ENCODE results near the gene ORAI2.
A peak's percentile ranks its signal among the peaks of the same experiment; 100 is the strongest.

ORAI2 gene

DNA sequence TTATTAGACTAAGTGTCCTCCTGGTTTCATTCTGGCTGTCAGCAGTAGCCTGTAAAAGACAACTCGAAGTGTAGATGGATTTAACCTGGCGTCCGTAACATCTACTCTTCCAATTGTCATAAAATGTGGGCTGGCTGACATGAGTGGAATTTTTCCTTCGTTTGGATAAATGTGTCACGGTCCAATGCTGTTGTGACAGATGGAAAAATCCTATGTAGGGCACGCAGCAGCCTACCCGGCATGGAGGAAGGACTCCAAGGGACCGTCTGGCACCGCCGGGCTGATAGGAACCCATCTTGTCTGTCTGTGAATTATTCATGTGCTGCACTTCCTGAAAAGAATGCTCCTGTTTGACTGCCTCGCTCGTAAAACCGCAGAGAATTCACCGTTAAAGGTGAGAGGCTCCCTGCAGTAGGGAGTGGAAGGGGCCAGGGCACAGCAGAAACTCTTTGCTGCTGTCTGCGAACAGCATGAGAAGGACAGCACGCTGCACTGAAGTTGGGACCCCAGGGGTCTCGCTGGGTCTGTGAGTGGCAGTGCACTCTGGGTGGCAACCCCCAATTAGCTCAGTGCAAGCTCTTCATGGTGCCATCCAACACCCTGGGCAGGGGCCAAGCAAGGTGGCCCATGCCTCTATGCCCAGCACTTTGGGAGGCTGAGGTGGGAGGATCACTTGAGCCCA lies 1.6 kb upstream of the ORAI2 start:
- H3K9me3 ChIP-seq (ENCODE audit: control insufficient read depth in 1 of 2, low read length in 2 of 2): no peaks in the 10 kb centered on the region
- H3K36me3 ChIP-seq (ENCODE audit: control insufficient read depth in 1 of 2, insufficient read depth in 2 of 2, low read length in 2 of 2): peaks cover 0 to 8% of the 10 kb centered on the region in 2 donors
- no peak overlapping the region for H3K4me3 ChIP-seq (ENCODE audit: low read depth in 1 of 2, low read length in 2 of 2)
- H3K4me1 ChIP-seq (ENCODE audit: control insufficient read depth in 1 of 2, insufficient read depth in 2 of 2, low read length in 2 of 2): peaks cover 0 to 17% of the 10 kb centered on the region in 2 donors
- peak overlapping the region; percentile 69 for H3K27ac ChIP-seq (ENCODE audit: low read length)
- H3K27me3 ChIP-seq (ENCODE audit: low read depth, low read length): no peaks in the 10 kb centered on the region

DNA sequence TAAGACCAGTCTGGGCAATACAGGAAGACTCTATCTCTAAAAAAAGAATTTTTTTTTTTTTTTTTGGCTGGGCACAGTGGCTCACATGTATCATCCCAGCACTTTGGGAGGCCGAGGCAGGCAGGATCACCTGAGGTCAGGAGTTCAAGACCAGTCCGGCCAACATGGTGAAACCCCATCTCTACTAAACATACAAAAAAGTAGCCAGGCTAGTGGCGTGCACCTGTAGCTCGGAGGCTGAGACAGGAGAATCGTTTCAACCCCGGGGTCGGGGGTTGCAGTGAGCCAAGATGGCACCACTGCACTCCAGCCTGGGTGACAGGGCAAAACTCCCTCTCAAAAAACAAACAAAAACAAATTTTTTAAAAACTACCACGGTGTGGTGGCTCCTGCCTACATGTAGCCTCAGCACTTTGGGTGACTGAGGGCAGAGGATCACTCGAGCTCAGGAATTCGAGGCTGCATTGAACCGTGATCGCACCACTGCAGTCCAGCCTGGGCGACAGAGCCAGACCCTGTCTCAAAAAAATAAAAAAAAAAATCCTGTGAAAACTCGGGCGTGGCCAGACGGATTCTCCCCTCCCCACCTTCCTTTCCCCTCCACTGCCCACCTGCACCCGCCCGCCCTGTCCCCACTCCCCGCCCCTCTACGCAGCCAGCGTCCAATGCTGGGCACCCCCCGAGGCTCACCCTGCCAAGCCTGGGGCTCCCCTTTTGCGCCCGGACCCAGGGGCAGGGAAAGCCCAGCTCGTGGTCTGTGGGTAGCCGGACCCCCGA lies 745 bp upstream of the ORAI2 start:
- H3K4me1 ChIP-seq (ENCODE audit: control insufficient read depth in 1 of 2, insufficient read depth in 2 of 2, low read length in 2 of 2): peaks cover 0 to 17% of the 10 kb centered on the region in 2 donors
- H3K9me3 ChIP-seq (ENCODE audit: control insufficient read depth in 1 of 2, low read length in 2 of 2): no peaks in the 10 kb centered on the region
- no peak overlapping the region for H3K27ac ChIP-seq (ENCODE audit: low read length)
- peak overlapping the region; percentile 11 to 59 for H3K4me3 ChIP-seq (ENCODE audit: low read depth in 1 of 2, low read length in 2 of 2)
- H3K36me3 ChIP-seq (ENCODE audit: control insufficient read depth in 1 of 2, insufficient read depth in 2 of 2, low read length in 2 of 2): peaks cover 0 to 1% of the 10 kb centered on the region in 2 donors
- H3K27me3 ChIP-seq (ENCODE audit: low read depth, low read length): no peaks in the 10 kb centered on the region

DNA sequence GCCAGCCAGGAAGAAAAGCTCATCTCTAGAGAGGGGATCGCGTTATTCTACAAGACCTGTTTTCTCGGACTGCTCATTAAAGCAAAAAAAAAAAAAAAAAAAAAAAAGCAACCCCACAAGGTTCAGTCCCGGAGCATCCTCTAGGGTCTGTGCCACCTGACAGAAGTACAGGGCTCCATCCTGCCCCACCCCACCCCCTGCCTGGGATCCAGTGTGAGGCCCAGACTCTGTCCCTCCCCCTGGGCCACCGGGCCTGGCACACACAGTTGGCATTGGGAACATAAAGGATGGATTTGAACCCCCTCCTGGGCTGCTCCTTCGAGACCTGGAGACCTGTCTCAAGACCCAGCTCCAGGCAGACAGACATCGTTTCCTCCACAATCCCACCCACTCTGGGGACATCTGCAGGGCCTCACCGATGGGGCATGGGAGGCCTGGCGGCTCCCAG lies 688 bp downstream of the ORAI2 start:
- H3K4me3 ChIP-seq (ENCODE audit: low read depth in 1 of 2, low read length in 2 of 2): peak overlapping the region; percentile 60 to 82
- H3K9me3 ChIP-seq (ENCODE audit: control insufficient read depth in 1 of 2, low read length in 2 of 2): no peaks in the 10 kb centered on the region
- H3K4me1 ChIP-seq (ENCODE audit: control insufficient read depth in 1 of 2, insufficient read depth in 2 of 2, low read length in 2 of 2): peaks cover 0 to 17% of the 10 kb centered on the region in 2 donors
- H3K27ac ChIP-seq (ENCODE audit: low read length): no peak overlapping the region
- no peaks in the 10 kb centered on the region for H3K27me3 ChIP-seq (ENCODE audit: low read depth, low read length)
- peaks cover 0 to 4% of the 10 kb centered on the region in 2 donors for H3K36me3 ChIP-seq (ENCODE audit: control insufficient read depth in 1 of 2, insufficient read depth in 2 of 2, low read length in 2 of 2)

DNA sequence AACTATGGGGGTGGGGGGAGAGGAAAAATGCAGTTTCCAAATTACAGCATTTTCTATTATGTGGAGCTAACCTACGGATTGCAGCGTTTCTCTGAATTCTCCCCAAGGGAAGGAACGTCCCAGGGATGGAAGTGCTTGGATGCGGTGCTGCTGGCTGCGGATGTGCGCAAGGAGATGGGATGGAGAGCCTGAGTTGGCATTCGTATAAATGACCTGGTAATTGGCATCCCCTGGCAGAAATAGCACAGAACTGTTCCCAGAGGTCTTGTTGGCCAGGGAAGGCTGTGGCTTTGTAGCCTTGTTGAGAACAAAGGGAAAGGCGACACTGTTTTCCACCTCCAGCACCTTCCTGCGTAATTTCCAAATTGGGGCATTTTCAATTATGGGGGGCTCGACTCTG lies 2.7 kb downstream of the ORAI2 start:
- Histone ChIP-seq H3K4me3 (ENCODE audit: low read depth in 1 of 2, low read length in 2 of 2) (no peak overlapping the region), H3K27ac (ENCODE audit: low read length) (no peak overlapping the region), H3K9me3 (ENCODE audit: control insufficient read depth in 1 of 2, low read length in 2 of 2) (no peaks in the 10 kb centered on the region), H3K27me3 (ENCODE audit: low read depth, low read length) (no peaks in the 10 kb centered on the region), H3K4me1 (ENCODE audit: control insufficient read depth in 1 of 2, insufficient read depth in 2 of 2, low read length in 2 of 2) (peaks cover 0 to 22% of the 10 kb centered on the region in 2 donors), H3K36me3 (ENCODE audit: control insufficient read depth in 1 of 2, insufficient read depth in 2 of 2, low read length in 2 of 2) (peaks cover 0 to 5% of the 10 kb centered on the region in 2 donors)

DNA sequence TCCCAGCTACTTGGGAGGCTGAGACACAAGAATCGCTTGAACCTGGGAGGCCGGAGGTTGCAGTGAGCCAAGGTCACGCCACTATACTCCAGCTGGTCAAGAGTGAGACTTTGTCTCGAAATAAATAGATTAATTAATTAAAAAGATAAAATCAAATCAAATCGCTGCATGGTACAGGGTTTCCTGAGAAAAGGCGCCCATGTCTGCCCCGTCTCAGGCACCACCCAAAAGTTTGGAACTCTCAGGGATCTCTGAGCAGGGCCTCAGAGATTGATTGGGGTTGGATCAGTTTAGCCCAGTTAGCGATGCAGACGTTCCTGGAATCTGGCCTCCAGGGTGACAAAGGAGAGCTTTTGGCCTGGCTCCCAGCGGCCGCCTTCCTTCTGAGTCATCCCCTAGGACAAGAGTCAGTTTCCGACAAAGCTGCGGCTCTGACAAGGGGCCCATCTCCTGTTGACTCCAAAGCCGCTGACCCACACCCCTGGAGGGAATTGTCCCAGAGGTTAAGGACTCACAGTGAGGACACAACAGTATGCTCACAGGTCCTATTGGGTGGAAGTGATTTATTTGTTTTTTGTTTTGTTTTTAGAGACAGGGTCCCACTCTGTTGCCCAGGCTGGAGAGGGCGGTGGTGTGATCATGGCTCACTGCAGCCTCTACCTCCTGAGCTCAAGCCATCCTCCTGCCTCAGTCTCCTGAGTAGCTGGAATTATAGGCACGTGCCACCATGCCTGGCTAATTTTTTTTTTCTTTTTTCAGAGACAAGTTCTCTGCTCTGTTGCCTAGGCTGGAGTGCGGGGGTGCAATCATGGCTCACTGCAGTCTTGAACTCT lies 6.8 kb downstream of the ORAI2 start:
- no peaks in the 10 kb centered on the region for H3K27me3 ChIP-seq (ENCODE audit: low read depth, low read length)
- H3K9me3 ChIP-seq (ENCODE audit: control insufficient read depth in 1 of 2, low read length in 2 of 2): no peaks in the 10 kb centered on the region
- H3K27ac ChIP-seq (ENCODE audit: low read length): no peak overlapping the region
- peaks cover 0 to 5% of the 10 kb centered on the region in 2 donors for H3K4me1 ChIP-seq (ENCODE audit: control insufficient read depth in 1 of 2, insufficient read depth in 2 of 2, low read length in 2 of 2)
- H3K4me3 ChIP-seq (ENCODE audit: low read depth in 1 of 2, low read length in 2 of 2): no peak overlapping the region
- peaks cover 0 to 10% of the 10 kb centered on the region in 2 donors for H3K36me3 ChIP-seq (ENCODE audit: control insufficient read depth in 1 of 2, insufficient read depth in 2 of 2, low read length in 2 of 2)

DNA sequence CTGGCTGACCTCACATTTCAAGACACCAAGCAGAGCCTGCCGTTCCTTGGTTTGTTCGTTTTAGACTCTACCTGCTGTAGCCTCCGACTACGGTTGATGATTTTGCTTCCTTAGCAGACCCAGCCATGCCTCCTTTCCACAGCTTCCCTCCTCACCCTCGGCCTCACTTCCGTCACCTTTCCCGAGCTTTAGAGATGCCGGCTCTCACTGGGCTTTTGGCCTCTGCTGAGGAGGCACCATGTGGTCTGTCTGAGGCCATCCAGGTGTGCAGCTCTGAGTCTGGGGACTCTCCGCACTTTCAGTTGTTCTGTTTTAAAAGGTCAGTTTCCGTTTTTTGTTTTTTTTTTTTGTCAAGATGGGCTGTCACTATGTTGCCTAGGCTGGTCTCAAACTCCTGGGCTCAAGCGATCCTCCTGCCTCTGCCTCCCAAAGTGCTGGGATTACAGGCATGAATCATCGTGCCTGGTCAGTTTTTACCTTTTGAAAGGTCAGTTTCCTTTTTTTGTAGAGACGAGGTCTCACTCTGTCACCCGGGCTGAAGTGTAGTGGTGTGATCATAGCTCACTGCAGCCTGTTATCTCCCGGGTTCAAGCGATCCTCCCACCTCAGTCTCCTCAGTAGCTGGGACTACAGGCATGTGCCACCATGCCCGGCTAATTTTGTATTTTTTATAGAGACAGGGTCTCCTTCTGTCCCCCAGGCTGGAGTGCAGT lies 11.7 kb downstream of the ORAI2 start:
- H3K4me1 ChIP-seq (ENCODE audit: control insufficient read depth in 1 of 2, insufficient read depth in 2 of 2, low read length in 2 of 2): peaks cover 0 to 4% of the 10 kb centered on the region in 2 donors
- H3K27me3 ChIP-seq (ENCODE audit: low read depth, low read length): no peaks in the 10 kb centered on the region
- no peak overlapping the region for H3K27ac ChIP-seq (ENCODE audit: low read length)
- H3K4me3 ChIP-seq (ENCODE audit: low read depth in 1 of 2, low read length in 2 of 2): no peak overlapping the region
- no peaks in the 10 kb centered on the region for H3K9me3 ChIP-seq (ENCODE audit: control insufficient read depth in 1 of 2, low read length in 2 of 2)
- peaks cover 4 to 24% of the 10 kb centered on the region in 2 donors for H3K36me3 ChIP-seq (ENCODE audit: control insufficient read depth in 1 of 2, insufficient read depth in 2 of 2, low read length in 2 of 2)

DNA sequence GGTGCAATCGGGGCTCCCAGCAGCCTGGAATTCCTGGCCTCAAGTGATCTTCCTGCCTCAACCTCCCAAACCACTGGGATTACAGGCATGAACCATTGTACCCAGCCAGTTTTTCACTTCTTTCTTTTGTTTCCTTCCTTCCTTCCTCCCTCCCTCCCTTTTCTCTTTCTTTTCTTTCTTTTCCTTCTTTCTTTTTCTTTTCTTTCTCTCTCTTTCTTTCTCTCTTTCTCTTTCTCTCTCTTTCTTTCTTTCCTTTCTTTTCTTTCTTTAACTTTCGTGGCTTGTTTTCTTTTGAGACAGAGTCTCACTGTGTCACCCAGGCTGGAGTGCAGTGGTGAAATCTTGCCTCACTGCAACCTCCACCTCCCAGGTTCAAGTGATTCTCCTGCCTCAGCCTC lies 12.3 kb downstream of the ORAI2 start:
- no peak overlapping the region for H3K4me3 ChIP-seq (ENCODE audit: low read depth in 1 of 2, low read length in 2 of 2)
- H3K9me3 ChIP-seq (ENCODE audit: control insufficient read depth in 1 of 2, low read length in 2 of 2): no peaks in the 10 kb centered on the region
- H3K4me1 ChIP-seq (ENCODE audit: control insufficient read depth in 1 of 2, insufficient read depth in 2 of 2, low read length in 2 of 2): no peaks in the 10 kb centered on the region
- H3K36me3 ChIP-seq (ENCODE audit: control insufficient read depth in 1 of 2, insufficient read depth in 2 of 2, low read length in 2 of 2): peaks cover 4 to 24% of the 10 kb centered on the region in 2 donors
- H3K27me3 ChIP-seq (ENCODE audit: low read depth, low read length): no peaks in the 10 kb centered on the region
- no peak overlapping the region for H3K27ac ChIP-seq (ENCODE audit: low read length)

DNA sequence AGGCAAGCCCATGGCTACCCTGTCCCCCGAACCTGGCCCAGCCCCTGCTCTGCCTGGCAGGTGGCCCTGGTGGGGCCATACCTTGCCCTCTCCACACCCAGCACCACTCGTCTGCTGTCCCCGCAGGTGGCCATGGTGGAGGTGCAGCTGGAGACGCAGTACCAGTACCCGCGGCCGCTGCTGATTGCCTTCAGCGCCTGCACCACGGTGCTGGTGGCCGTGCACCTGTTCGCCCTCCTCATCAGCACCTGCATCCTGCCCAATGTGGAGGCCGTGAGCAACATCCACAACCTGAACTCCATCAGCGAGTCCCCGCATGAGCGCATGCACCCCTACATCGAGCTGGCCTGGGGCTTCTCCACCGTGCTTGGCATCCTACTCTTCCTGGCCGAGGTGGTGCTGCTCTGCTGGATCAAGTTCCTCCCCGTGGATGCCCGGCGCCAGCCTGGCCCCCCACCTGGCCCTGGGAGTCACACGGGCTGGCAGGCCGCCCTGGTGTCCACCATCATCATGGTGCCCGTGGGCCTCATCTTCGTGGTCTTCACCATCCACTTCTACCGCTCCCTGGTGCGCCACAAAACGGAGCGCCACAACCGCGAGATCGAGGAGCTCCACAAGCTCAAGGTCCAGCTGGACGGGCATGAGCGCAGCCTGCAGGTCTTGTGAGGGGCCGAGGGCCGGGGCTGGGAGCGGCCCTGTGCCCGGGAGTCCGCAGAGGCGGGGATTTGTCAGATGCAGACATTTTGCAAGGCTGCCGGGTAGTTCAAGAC lies 13.2 kb downstream of the ORAI2 start:
- H3K27ac ChIP-seq (ENCODE audit: low read length): no peak overlapping the region
- H3K36me3 ChIP-seq (ENCODE audit: control insufficient read depth in 1 of 2, insufficient read depth in 2 of 2, low read length in 2 of 2): peaks cover 4 to 23% of the 10 kb centered on the region in 2 donors
- H3K4me3 ChIP-seq (ENCODE audit: low read depth in 1 of 2, low read length in 2 of 2): no peak overlapping the region

DNA sequence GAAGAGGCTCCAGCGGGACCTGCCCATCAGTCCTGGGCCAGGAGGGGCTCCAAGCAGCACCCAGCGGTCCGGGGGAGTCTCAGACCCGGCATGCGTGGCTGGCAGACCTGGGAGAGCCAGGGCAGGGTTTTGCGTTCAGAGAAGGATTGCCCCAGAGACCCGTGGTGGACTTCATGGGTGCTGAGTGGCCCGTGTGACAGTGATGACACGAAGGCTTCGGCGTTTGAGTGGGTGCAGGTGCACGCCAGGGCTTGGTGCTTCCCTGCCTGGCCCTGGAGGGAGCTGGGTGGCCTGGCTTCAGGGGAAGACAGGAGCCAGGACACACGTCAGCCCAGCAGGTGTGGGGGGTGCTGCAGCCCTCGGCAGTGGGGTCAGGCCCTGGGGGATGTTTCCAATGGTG lies 13.9 kb downstream of the ORAI2 start:
- Histone ChIP-seq H3K4me3 (ENCODE audit: low read depth in 1 of 2, low read length in 2 of 2) (no peak overlapping the region), H3K27ac (ENCODE audit: low read length) (no peak overlapping the region), H3K9me3 (ENCODE audit: control insufficient read depth in 1 of 2, low read length in 2 of 2) (no peaks in the 10 kb centered on the region), H3K4me1 (ENCODE audit: control insufficient read depth in 1 of 2, insufficient read depth in 2 of 2, low read length in 2 of 2) (no peaks in the 10 kb centered on the region), H3K36me3 (ENCODE audit: control insufficient read depth in 1 of 2, insufficient read depth in 2 of 2, low read length in 2 of 2) (peaks cover 4 to 19% of the 10 kb centered on the region in 2 donors), H3K27me3 (ENCODE audit: low read depth, low read length) (no peaks in the 10 kb centered on the region)

More for the DNA sequence above, 13.2 kb downstream of the ORAI2 start:
- Histone ChIP-seq H3K4me1 (ENCODE audit: control insufficient read depth in 1 of 2, insufficient read depth in 2 of 2, low read length in 2 of 2) (no peaks in the 10 kb centered on the region), H3K9me3 (ENCODE audit: control insufficient read depth in 1 of 2, low read length in 2 of 2) (no peaks in the 10 kb centered on the region), H3K27me3 (ENCODE audit: low read depth, low read length) (no peaks in the 10 kb centered on the region)

DNA sequence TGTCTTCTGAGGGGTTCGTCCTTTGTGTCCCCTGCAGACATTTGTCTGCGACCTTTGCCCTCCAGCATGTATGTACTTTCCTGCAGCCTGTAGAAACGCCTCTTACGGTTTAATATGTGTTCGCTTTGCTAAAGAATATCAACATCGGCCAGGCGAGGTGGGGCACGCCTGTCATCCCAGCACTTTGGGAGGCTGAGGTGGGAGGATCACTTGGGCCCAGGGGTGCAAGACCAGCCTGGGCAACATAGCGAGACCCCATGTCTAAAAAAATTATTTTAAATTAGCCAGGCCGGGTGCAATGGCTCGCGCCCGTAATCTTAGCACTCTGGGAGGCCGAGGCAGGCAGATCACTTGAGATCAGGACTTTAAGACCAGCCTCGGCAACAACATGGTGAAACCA lies 15.8 kb downstream of the ORAI2 start:
- H3K9me3 ChIP-seq (ENCODE audit: control insufficient read depth in 1 of 2, low read length in 2 of 2): no peaks in the 10 kb centered on the region
- no peaks in the 10 kb centered on the region for H3K4me1 ChIP-seq (ENCODE audit: control insufficient read depth in 1 of 2, insufficient read depth in 2 of 2, low read length in 2 of 2)
- H3K36me3 ChIP-seq (ENCODE audit: control insufficient read depth in 1 of 2, insufficient read depth in 2 of 2, low read length in 2 of 2): peaks cover 4 to 19% of the 10 kb centered on the region in 2 donors
- H3K27me3 ChIP-seq (ENCODE audit: low read depth, low read length): no peaks in the 10 kb centered on the region
- H3K4me3 ChIP-seq (ENCODE audit: low read depth in 1 of 2, low read length in 2 of 2): no peak overlapping the region
- H3K27ac ChIP-seq (ENCODE audit: low read length): no peak overlapping the region

All from muscle layer of duodenum (tissue), 2 donors.